HG03103 (cell line): Measurements from ENCODE around the gene NFIC.
"Not testable (repeated sequence)": the region's sequence is repeated elsewhere in the genome, so short reads cannot be mapped to it uniquely, and the experiment has no call there.

Experiments
- ATAC-seq: cut with Tn5 transposase; IDR thresholded peaks from one replicate; pipeline ENCODE4 v1.9.1; 2021; ENCODE audit warnings: low read depth; ENCODE audit not compliant: unreplicated experiment

Gene NFIC

DNA sequence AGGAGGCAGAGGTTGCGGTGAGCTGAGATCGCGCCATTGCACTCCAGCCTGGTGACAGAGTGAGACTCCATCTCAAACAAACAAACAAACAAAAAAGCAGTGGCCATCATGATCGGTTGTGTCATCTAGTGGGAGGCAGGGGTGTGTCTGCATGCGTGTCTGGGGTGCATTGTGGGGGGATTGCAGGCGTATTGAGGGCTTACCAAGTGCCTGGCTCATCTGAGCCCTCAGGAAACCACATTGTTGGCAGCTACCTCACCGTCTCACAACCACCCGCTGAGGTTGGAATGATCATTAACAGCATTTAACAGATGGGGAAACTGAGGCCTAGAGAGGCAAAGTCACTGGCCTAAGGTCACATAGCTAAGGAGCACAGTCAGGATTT lies 30.5 kb downstream of the NFIC start:
- no peak for ATAC-seq

GRCh38 chr19:3397266-3398022 lies 31.1 kb downstream of the NFIC start:
- ATAC-seq, result no peak

DNA sequence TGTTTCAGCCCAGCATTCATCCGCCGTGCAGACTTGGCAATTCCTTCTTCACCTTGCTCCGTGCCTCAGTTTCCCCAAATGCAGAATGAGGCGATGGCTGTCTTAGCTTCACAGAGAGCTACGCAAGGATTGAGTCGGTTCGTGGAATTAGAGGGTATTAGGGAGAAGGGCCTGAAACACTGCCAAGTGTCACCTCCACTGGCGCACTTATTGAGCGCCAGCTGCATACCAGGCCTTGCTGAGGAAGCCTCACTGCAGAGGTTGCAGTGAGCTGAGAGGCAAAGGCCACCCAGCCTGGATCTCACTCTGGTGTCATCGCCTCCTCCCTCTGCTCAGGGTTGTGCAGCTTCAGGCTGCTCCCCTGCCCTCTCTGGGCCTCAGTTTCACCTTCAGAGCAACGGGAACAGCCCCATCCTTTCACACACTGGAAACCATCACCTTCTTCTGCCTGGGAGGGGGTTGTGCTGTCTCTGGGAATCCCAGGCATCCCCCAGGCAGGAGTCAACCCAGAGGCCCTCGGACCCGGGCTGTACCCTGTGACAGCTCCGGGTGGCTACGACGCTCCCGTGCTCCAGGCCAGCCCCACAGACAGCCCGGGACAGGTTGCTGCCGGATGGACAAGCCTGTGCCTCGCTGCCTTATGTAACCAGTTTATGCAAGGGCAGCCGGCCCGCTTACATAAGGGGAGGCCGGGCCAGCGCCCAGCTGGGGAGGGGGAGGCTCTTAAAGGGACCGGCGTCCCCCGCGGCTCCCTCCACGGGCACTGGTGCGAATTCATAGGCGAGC lies 31.9 kb downstream of the NFIC start:
- no peak for ATAC-seq

GRCh38 chr19:3398900-3399278 lies 32.5 kb downstream of the NFIC start:
- ATAC-seq, result no peak

DNA sequence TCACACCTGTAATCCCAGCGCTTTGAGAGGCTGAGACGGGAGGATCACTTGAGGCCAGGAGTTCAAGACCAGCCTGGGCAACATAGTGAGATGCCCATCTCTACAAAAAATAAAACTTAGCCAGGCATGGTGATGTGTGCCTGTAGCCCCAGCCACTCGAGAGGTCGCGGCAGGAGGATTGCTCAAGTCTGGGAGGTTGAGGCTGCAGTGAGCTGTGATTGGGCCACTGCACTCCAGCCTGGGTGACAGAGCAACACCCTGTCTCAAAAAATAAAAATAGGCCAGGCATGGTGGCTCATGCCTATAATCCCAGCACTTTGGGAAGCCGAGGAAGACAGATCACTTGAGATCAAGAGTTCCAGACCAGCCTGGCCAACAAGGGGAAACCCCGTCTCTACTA lies 32.9 kb downstream of the NFIC start:
- ATAC-seq, result not testable (repeated sequence)

DNA sequence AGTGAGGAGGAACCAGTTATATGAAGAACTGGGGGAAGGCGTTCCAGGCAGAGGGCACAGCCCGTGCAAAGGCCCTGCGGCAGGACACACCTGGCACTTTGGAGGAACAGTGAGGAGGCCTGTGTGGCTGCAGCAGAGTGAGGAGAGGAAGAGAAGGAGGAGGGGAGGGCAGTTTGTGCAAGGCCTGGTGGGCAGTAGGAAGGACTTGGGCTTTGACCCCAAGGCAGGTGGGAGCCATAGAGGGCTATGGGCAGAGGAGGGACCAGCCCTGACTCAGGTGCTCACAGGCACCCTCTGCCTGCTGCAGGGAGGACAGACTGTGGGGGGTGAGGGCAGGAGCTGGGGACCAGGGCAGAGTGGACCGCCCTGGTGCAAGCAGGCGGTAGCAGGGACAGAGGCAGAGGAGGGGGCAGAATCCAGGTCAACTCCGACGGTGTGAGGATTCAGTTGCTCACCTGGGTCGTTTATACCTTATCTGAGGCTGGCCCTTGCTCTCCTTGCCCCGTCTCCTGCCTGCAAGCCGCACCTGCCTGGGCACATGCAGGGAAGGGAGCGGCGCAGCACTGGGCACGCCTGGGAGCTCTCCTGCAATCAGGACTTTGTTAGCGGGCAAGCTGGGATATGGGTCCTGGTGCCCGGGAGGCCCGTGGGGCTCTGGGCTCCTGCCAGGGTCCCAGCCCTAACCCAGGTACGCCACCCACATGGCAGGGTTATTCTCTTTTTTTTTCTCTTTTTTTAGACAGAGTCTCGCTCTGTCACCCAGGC lies 34.8 kb downstream of the NFIC start:
- ATAC-seq, result no peak

DNA sequence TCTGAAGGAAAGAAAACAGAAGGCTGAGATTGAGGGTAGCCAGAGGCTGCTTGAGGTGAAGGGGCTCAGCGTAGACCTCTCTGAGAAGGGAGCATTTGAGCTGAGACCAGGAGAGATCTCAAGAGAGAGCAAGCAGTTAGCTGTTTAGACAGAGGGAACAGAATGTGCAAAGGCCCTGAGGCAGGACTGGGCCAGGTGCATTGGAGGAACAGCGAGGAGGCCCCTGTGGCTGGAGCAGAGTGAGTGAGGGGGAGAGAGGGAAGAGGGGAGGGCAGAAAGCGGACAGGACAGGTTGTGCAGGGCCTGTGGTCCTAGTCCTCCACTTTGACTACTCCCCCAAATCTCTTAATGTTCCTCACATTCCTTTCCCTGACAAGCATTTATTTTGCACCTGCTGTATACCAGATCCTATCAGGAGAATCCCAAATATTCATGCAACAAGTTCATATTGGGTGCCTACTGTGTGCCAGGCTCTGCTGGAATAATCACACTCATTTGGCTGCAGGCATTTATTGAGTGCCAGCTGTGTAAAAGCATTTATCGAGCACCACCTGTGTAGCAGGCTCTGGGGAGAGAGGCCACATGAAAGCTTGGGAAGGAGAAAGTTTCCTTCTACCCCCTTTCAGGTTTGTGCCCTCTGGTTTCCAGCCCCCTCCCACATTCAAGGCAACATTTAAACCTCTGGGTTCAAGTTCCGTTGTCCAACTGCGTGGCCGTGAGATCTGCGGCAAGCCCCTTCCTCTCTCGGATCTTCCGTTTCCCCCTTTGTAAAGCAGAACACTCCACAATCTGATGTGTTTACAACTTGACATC lies 36.5 kb downstream of the NFIC start:
- ATAC-seq, result no peak

GRCh38 chr19:3403489-3404323 lies 37.3 kb downstream of the NFIC start:
- no peak for ATAC-seq

DNA sequence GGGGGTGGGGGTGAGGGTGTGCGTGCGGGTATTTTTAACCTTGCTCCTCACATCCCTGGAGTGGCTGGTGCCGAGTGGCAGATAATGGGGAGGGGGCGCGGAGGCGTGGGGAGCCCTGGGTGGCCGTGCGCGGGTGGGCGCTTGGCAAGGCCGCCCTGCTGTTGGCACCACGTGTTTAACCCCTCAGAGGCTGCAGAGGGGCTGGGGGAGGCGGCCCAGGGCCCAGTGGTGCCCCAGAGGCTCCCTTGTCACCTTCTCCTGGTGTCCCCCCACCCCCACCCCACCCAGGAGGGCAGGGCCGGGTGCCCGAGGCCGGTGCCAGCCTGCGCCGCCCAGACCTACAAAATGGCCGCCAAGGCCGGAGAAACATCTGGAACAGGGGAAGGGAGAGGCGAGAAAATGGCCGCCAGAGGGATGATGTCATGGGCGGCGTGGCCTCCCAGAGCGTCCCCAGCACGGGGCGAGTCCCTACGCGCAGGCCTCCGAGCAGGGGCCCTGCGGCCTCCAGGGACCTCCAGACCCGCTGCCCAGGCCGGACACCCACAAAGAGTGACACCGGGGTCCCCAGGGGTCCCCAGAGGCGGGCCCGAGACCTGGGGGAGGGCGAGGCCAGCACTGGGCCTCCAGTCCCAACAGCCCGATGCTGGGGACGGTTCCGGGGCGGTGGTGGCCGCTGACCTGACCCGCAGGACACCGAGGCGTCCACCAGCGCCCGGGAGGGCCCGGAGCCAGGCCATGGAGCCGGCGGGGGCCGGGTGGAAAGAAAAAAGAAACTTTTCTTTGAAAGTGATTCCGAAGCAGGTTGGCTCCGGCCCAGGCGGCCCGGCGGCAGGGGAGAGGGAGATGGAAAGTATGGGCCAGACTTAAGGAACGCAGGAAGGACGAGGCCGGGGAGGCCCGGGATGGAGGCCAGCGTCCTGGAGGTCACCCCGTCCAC lies 38.2 kb downstream of the NFIC start:
- ATAC-seq, result no peak

DNA sequence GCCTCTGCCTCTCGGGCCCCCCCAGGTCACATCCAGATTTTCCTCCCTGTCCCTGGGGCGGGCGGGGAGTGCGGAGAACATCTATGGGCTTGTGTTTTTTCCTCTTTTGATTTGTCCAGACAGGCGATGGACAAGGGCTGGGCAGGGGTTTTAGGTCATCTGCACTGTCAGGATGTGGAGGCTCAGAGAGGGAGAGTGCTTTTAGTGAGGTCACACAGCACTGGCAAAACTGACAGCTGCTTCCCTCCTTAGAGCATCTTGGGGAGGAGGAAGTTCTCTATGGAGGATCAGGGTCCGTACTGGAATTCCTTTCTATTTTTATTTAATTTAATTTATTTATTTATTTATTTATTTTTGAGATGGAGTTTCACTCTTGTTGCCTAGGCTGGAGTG lies 38.9 kb downstream of the NFIC start:
- no peak for ATAC-seq

DNA sequence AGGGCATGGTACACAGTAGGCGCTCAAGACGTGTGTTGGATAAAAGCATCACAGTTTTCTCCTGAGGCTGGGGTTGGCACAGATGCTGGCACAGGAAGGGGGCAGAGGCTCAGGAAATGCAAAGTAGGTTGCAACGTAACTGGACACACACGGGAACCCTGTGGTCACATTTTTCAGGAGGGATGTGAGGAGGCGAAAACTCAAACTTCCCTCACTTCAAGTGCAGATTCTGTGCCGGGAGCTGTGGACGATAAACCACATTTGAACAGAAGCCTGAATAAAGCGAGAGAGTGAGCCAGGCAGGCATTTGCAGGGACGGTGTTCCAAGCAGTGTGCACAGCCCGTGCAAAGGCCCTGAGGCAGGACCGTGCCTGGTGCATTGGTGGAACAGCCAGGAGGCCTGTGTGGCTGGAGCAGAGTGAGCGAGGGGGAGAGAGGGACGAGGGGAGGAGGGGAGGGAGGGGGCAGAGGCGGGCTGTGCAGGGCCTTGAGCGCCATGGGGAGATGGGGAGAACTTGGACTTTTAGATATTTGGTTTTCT lies 40.3 kb downstream of the NFIC start:
- ATAC-seq, result no peak

DNA sequence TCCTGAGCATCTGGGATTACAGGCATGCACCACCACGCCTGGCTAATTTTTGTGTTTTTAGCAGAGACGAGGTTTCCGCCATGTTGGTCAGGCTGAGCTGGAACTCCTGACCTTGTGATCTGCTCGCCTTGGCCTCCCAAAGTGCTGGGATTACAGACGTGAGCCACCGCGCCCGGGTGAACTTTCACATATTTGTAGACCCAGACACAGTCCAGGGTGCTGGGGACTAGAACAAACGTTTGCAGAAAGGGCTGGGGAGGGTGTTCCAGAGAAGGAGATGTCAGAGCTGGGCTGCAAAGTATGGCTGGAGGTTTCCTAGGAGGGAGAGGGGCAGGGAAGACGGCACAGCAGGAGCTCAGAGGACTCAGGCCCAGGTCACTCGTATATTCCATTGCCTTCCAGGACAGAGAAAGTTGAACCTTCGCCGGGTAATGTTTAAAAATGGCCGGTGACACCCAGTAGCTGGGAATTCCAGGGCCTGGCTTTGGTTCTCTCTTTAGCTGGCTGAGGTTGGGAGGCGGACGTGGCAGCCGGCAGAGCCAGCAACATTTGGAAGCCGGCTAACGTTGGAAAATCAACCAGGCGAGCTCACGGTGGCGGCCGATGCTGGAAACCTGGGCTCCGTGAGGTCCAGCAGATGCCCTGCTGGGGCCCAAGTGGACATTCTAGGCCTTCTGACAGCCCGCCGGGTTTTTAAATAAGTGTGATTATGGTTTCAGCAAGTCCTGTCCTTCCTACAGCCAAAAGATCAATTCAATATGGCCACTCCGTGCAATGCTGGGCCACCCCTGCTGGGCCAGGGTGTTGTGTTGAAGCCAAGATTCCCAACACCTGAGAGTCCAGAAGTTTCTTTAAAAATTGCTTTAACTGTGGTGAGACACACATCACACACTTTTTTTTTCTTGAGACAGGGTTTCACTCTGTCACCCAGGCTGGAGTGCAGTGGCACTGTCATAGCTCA lies 41.5 kb downstream of the NFIC start:
- ATAC-seq, result no peak

DNA sequence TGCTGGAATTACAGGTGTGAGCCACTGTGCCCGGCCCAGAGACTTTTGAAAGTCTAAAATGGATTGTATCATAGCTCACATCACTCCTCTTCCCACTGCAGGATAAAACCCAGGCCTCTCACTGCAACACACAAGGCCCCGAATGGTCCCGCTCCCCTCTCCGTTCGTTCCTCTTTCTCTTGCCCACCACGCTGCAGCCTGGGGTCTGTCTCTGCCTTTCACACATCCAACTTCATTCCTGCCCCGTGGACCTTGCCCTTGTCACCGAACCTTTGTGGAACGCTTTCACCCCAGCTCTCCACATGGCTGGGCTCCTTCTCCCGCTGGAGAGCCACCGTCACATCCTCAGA lies 42.6 kb downstream of the NFIC start:
- no peak for ATAC-seq

DNA sequence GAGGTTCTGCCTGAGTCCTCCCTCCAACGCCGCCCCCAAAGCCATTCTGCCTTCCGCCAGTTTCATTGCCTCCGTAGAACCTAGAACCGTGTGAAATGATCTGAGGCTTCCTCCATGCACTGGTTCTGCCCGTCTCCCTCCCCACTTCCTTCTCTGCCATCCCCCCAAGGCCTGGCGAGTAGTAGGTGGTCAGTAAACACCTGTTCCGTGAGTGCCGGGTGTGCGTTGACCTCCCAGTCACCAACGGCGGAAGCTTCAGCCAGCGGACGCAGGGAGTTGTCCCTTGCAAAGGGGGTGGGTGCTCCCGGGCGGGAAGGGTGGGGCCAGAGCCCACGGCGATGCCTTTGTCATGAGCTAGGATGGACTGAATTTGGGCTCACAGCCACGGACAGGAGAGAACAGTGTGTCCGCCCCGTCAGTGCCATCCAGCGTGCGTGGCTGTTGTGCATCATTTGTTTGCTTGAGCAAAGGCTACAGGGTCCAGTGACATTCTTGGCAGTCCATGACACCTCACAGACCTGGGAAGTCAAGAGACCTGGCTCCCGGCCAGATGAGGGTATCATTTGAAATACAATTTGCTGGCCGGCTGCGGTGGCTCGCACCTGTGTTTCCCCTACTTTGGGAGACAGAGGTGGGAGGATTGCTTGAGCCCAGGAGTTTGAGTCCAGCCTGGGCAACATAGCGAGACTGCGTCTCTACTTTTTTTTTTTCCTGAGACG lies 43.1 kb downstream of the NFIC start:
- no peak for ATAC-seq

GRCh38 chr19:3411636-3412035 lies 45.3 kb downstream of the NFIC start:
- ATAC-seq, result no peak

- ATAC-seq, result no peak
These were observed 45.7 kb downstream of the NFIC start for GRCh38 chr19:3412066-3412465.
